Left ventricle myocardium inferior (tissue), 1 donor: ENCODE results near the gene PRR33. TPM values are rescaled to one million over a fixed set of nuclear protein-coding genes. Genes with fewer than 3 reads are reported as not detected.
A peak's percentile ranks its signal among the peaks of the same experiment; 100 is the strongest.

Experiments used
- DNase-seq: peaks from one replicate; pipeline ENCODE4 v3.0.0-alpha.2; 2020
- H3K27ac ChIP-seq: fragments of 200-600 bp; replicated peaks from 2 replicates; pipeline ENCODE4 v1.8.0; 2021
- H3K27me3 ChIP-seq: fragments of 200-600 bp; 2 replicates; pipeline ENCODE4 v1.8.0; 2021; ENCODE audit warnings: low read depth
- H3K36me3 ChIP-seq: fragments of 200-600 bp; 2 replicates; pipeline ENCODE4 v1.8.0; 2021
- H3K4me1 ChIP-seq: fragments of 200-600 bp; 2 replicates; pipeline ENCODE4 v1.8.0; 2021
- H3K4me3 ChIP-seq: fragments of 200-600 bp; 2 replicates; pipeline ENCODE4 v1.8.0; 2021; ENCODE audit warnings: mild to moderate bottlenecking, moderate library complexity
- H3K9me3 ChIP-seq: fragments of 200-600 bp; replicated peaks from 2 replicates; pipeline ENCODE4 v1.8.0; 2021
- intact Hi-C: fragments of 100-400 bp; cut with micrococcal nuclease; formaldehyde crosslinking; loops from one replicate; pipeline ENCODE4 v1.11.0; 2022
- total RNA-seq: library from RNA; stranded (reverse); fragmentation: NEBNext Ultra II Directional; extraction: Animal tissue kit (Norgen Biotek cat#: 25700); gene quantifications from one replicate; pipeline ENCODE4 v1.2.1, GENCODE V29; 2021
- TF ChIP-seq, protein P1 (sequence below): fragments of 200-600 bp; IDR thresholded peaks from 2 replicates; pipeline ENCODE4 v1.8.0; 2021; ENCODE audit warnings: antibody characterized with exemption, mild to moderate bottlenecking, borderline replicate concordance
- donor health status: DM: no; HTN: yes; CAD: no; lungs with severe emphysema.

The PRR33 gene
- total RNA-seq, 1 donor from 2014 or later = 2.4 TPM

DNA sequence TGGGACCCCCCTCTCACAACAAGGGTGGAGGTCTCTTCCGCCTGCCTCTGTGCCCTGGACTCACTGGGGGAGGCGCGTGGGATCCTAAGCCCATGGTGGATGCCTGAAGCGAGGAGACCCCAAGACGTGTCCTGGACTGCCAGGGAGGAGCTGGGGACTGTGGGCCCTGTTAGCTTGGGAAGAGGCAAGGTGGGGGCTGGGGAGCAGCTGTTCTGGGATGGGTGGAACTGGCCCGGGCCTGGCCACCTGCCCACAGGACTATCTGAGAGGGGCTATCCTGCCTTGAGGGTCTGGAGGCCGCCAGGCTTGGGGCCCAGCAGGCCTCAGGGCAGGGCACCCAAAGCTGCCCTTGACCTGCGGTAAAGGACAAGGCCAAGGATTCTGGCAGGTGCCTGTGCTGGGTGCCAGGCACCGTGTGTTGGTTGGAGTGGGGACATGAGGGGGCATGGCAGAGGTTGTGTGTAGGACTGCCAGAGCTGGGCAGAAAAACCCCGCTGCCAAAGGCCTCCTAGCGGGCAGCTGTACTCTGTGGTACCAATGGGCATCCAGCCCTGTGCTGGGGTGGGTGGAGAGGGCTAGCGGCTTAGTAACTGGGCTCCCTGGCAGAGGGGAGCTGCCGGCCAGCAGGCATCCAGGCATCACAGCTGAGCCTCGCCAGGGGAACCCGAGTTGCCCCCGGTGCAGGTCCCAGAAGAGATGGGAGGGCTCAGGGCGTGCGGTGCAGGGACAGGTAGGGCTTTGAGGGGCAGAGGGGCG is 38.1 kb downstream of the PRR33 start:
- H3K36me3 ChIP-seq = no peaks in the 10 kb centered on the region
- H3K27me3 ChIP-seq = no peaks in the 10 kb centered on the region
- no peak overlapping the region for H3K27ac ChIP-seq
- H3K4me3 ChIP-seq = peak overlapping the region; percentile 14
- H3K4me1 ChIP-seq = peaks cover 12% of the 10 kb centered on the region
- intact Hi-C loops = no loop called here
- DNase-seq = no peak
- TF ChIP-seq, protein P1, sequence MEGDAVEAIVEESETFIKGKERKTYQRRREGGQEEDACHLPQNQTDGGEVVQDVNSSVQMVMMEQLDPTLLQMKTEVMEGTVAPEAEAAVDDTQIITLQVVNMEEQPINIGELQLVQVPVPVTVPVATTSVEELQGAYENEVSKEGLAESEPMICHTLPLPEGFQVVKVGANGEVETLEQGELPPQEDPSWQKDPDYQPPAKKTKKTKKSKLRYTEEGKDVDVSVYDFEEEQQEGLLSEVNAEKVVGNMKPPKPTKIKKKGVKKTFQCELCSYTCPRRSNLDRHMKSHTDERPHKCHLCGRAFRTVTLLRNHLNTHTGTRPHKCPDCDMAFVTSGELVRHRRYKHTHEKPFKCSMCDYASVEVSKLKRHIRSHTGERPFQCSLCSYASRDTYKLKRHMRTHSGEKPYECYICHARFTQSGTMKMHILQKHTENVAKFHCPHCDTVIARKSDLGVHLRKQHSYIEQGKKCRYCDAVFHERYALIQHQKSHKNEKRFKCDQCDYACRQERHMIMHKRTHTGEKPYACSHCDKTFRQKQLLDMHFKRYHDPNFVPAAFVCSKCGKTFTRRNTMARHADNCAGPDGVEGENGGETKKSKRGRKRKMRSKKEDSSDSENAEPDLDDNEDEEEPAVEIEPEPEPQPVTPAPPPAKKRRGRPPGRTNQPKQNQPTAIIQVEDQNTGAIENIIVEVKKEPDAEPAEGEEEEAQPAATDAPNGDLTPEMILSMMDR = no peak
- H3K9me3 ChIP-seq = no peaks in the 10 kb centered on the region

DNA sequence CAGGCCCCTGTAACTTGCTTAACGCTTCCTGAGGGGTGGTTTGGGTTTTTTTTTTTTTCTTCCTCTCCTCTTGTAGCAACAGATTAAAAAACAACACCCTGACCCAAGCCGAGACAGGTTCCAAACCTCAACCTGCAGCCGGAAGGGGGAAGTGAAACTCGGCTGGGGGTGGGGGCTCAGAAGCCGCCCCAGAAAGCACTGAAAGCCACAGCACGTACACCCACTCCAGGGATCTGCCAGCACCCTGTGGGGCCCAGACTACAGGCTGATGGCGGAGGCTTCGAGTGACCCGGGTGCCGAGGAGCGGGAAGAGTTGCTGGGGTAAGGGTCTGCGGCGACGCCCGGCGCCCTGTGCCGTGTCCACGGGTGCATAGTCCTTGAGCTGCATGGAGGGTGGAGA is 38.8 kb downstream of the PRR33 start, which contains the start of gene LSP1:
TSS of gene LSP1 (plus strand) at position 208 of the 400 bp plus-strand sequence. CDS start at position 269, 61 bp downstream.
- no peaks in the 10 kb centered on the region for H3K27me3 ChIP-seq
- peak within 1 kb of the TSS; percentile 14 for H3K4me3 ChIP-seq
- TF ChIP-seq, protein P1 = no peak
- no peak for DNase-seq
- intact Hi-C loops = no loop called here
- H3K4me1 ChIP-seq = peaks cover 12% of the 10 kb centered on the region
- no peaks in the 10 kb centered on the region for H3K9me3 ChIP-seq
- no peak within 1 kb of the TSS for H3K27ac ChIP-seq
- no peaks in the 10 kb centered on the region for H3K36me3 ChIP-seq

DNA sequence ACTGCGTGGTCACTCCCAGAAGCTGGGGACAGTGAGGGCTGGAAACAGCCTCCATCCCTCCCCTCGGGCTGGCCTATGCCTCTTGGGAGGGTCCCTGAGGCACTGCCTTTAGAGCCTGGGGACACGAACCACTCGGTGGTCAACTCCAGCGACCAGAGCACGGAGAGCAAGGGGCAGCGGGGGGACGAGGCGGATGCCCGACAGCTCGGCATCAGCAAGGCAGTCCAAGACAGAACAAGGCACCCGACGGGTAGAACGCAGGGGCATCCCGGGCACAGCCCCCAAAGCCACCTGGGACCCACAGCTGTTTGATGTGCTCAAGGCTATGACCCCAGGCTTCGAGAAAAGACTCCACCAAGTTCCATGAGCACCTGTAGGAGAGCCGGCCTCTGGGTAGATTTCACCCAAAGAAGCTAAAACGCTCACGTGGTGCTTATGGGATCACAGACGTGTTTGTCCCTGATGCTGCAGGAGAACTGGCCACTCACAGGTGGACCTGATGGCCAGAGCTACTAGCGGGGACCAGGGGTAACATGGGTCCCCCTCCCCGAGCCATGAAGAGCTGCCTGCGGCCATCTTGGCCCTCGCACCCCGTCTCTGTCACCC is 39.3 kb downstream of the PRR33 start:
- TF ChIP-seq, protein P1 = no peak
- DNase-seq = no peak
- no peak overlapping the region for H3K4me3 ChIP-seq
- no peak overlapping the region for H3K27ac ChIP-seq
- peaks cover 12% of the 10 kb centered on the region for H3K4me1 ChIP-seq
- no peaks in the 10 kb centered on the region for H3K27me3 ChIP-seq
- no peaks in the 10 kb centered on the region for H3K9me3 ChIP-seq
- H3K36me3 ChIP-seq = no peaks in the 10 kb centered on the region
- intact Hi-C loops = no loop called here

DNA sequence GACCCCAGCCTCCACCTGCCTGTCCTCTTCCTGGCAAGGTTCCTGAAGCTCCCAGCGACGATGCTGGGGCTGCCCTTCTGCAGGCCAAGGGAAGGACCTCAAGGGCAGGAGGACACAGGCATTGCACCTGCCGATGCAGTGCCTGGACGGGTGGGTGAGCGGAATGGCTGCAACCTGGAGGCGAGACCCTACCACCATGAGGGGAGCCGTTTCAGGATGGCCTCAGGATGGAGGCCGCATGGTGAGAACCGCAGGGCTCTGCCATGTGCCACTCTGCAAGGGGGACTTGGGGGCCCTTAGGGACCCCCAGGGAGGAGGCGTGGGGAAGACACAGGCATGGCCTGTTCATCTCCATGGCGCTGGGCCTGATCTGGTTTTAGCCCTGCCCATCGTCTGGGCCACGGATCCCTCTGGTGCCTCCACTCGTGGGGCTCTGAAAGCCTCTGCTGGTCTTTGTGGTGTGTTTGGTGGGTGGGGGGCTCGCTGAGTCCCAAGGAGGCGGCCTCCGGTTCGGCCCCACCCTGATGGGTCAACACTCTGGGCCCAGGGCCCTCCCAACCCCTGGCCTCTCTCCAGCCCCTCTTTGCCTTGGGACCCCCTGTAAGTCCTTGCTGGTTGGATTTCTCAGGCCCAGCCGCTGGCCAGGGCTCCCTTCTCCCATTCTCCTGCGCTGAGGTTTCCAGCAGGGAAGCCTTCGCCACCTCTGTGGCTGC is 40.1 kb downstream of the PRR33 start:
- DNase-seq = no peak
- Histone ChIP-seq H3K27me3 (no peaks in the 10 kb centered on the region), H3K9me3 (no peaks in the 10 kb centered on the region), H3K4me3 (no peak overlapping the region), H3K27ac (no peak overlapping the region), H3K36me3 (no peaks in the 10 kb centered on the region), H3K4me1 (peaks cover 12% of the 10 kb centered on the region)
- TF ChIP-seq, protein P1 = no peak
- intact Hi-C loops = no loop called here

DNA sequence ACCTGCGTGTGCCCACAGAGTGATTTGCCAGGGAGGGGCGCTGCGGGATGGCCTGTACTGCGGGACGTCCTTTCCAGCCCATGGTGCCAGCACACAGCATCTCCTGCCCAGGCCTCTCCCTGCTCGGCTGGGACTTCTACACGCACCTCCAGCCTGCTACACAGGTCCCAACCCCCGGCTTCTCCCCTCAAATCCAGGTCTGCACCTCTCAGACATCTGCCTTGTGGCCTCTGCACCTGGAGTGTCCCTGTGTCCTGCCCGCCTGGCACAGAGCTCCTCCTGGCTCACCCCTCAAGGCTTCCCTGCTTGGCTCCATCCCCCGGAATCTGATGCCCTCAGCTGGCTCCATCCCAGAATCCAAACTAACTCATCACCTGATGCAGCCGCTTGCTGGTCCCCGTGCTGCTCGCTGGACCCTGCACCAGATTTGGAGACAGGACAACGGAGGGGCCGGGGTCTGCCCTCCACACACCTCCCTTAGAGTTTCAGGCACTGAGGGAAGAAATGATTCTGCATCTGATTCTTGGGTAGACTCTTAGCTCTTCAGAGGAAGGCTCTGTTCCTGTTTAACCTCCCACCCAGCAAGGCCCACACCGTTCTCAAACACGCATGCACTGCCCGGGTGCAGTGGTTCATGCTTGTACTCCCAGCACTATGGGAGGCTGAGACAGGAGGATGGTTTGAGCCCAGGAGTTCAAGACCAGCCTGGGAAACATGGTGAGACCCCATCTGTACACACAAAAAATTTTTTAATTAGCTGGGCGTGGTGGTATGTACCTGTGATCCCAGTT is 42.9 kb downstream of the PRR33 start:
- TF ChIP-seq, protein P1 = no peak
- Histone ChIP-seq H3K9me3 (no peaks in the 10 kb centered on the region), H3K36me3 (no peaks in the 10 kb centered on the region), H3K27me3 (no peaks in the 10 kb centered on the region), H3K4me1 (peaks cover 25% of the 10 kb centered on the region), H3K27ac (no peak overlapping the region), H3K4me3 (no peak overlapping the region)
- intact Hi-C loops = no loop called here
- DNase-seq = no peak
